Measurements from ENCODE around the gene CFAP100. TPM values are rescaled to one million over a fixed set of nuclear protein-coding genes. Genes with fewer than 3 reads are reported as not detected.

Gene CFAP100
- total RNA-seq, 2 experiments from 2014 or later, result not detected

GRCh38 chr3:126376444-126376843 is 18.3 kb upstream of the CFAP100 start:
- H3K27me3 Mint-ChIP-seq, result no peaks in the 10 kb centered on the region
- no peak for DNase-seq
- H3K4me3 Mint-ChIP-seq, result no peak overlapping the region
- H3K27ac Mint-ChIP-seq, result no peak overlapping the region
- H3K4me1 Mint-ChIP-seq, result no peaks in the 10 kb centered on the region
- no peaks in the 10 kb centered on the region for H3K36me3 Mint-ChIP-seq
- H3K9me3 Mint-ChIP-seq, result no peaks in the 10 kb centered on the region
- POLR2A ChIA-PET, result no interaction called here
- ATAC-seq (ENCODE audit: low read depth), result no peak

- POLR2A ChIA-PET, result no interaction called here
- Mint-ChIP-seq H3K9me3 (no peaks in the 10 kb centered on the region), H3K27me3 (no peaks in the 10 kb centered on the region), H3K27ac (no peak overlapping the region), H3K4me1 (no peaks in the 10 kb centered on the region), H3K36me3 (no peaks in the 10 kb centered on the region), H3K4me3 (no peak overlapping the region)
- no peak for ATAC-seq (ENCODE audit: low read depth)
- no peak for DNase-seq
Observed at GRCh38 chr3:126377211-126377610, 17.5 kb upstream of the CFAP100 start.

GRCh38 chr3:126378341-126378751 is 16.4 kb upstream of the CFAP100 start:
- no peak overlapping the region for H3K4me3 Mint-ChIP-seq
- no peaks in the 10 kb centered on the region for H3K4me1 Mint-ChIP-seq
- DNase-seq, result no peak
- POLR2A ChIA-PET, result no interaction called here
- no peaks in the 10 kb centered on the region for H3K36me3 Mint-ChIP-seq
- H3K27ac Mint-ChIP-seq, result no peak overlapping the region
- H3K27me3 Mint-ChIP-seq, result peaks cover 2% of the 10 kb centered on the region
- no peaks in the 10 kb centered on the region for H3K9me3 Mint-ChIP-seq
- no peak for ATAC-seq (ENCODE audit: low read depth)

GRCh38 chr3:126380011-126380768 is 14.5 kb upstream of the CFAP100 start:
- no peaks in the 10 kb centered on the region for H3K9me3 Mint-ChIP-seq
- H3K27me3 Mint-ChIP-seq, result peaks cover 8% of the 10 kb centered on the region
- H3K4me3 Mint-ChIP-seq, result no peak overlapping the region
- POLR2A ChIA-PET, result no interaction called here
- DNase-seq (no peak), ATAC-seq (ENCODE audit: low read depth) (no peak)
- H3K27ac Mint-ChIP-seq, result no peak overlapping the region
- H3K36me3 Mint-ChIP-seq, result no peaks in the 10 kb centered on the region
- H3K4me1 Mint-ChIP-seq, result no peaks in the 10 kb centered on the region

- no peaks in the 10 kb centered on the region for H3K36me3 Mint-ChIP-seq
- POLR2A ChIA-PET, result no interaction called here
- ATAC-seq (ENCODE audit: low read depth) (no peak), DNase-seq (no peak)
- H3K9me3 Mint-ChIP-seq, result no peaks in the 10 kb centered on the region
- peaks cover 8% of the 10 kb centered on the region for H3K27me3 Mint-ChIP-seq
- no peaks in the 10 kb centered on the region for H3K4me1 Mint-ChIP-seq
- H3K4me3 Mint-ChIP-seq, result no peak overlapping the region
- no peak overlapping the region for H3K27ac Mint-ChIP-seq
Observed at GRCh38 chr3:126381966-126382365, 12.7 kb upstream of the CFAP100 start.

GRCh38 chr3:126389112-126389793 is 5.5 kb upstream of the CFAP100 start:
- Mint-ChIP-seq H3K36me3 (no peaks in the 10 kb centered on the region), H3K27ac (no peak overlapping the region), H3K9me3 (no peaks in the 10 kb centered on the region), H3K27me3 (peaks cover 51% of the 10 kb centered on the region), H3K4me1 (peaks cover 10% of the 10 kb centered on the region), H3K4me3 (peak overlapping the region; percentile 26)
- POLR2A ChIA-PET, result no interaction called here
- ATAC-seq (ENCODE audit: low read depth), result peak; percentile 79
- DNase-seq, result peak; percentile 70

- no peaks in the 10 kb centered on the region for H3K36me3 Mint-ChIP-seq
- peak overlapping the region; percentile 26 for H3K4me3 Mint-ChIP-seq
- peaks cover 53% of the 10 kb centered on the region for H3K27me3 Mint-ChIP-seq
- H3K27ac Mint-ChIP-seq, result no peak overlapping the region
- DNase-seq, result no peak
- POLR2A ChIA-PET, result no interaction called here
- peaks cover 10% of the 10 kb centered on the region for H3K4me1 Mint-ChIP-seq
- no peak for ATAC-seq (ENCODE audit: low read depth)
- no peaks in the 10 kb centered on the region for H3K9me3 Mint-ChIP-seq
Observed at GRCh38 chr3:126389794-126390146, 4.9 kb upstream of the CFAP100 start.

GRCh38 chr3:126390201-126390600 is 4.5 kb upstream of the CFAP100 start:
- no peak for ATAC-seq (ENCODE audit: low read depth)
- Mint-ChIP-seq H3K36me3 (no peaks in the 10 kb centered on the region), H3K4me3 (no peak overlapping the region), H3K4me1 (peaks cover 10% of the 10 kb centered on the region), H3K27ac (no peak overlapping the region), H3K27me3 (peaks cover 55% of the 10 kb centered on the region), H3K9me3 (no peaks in the 10 kb centered on the region)
- POLR2A ChIA-PET, result no interaction called here
- DNase-seq, result no peak

- Mint-ChIP-seq H3K9me3 (no peaks in the 10 kb centered on the region), H3K4me1 (peaks cover 10% of the 10 kb centered on the region), H3K27me3 (peaks cover 59% of the 10 kb centered on the region), H3K4me3 (no peak overlapping the region), H3K27ac (no peak overlapping the region), H3K36me3 (no peaks in the 10 kb centered on the region)
- no peak for ATAC-seq (ENCODE audit: low read depth)
- POLR2A ChIA-PET, result no interaction called here
- no peak for DNase-seq
Observed at GRCh38 chr3:126390751-126391150, 4.0 kb upstream of the CFAP100 start.

GRCh38 chr3:126391631-126392030 is 3.1 kb upstream of the CFAP100 start:
- no peak for ATAC-seq (ENCODE audit: low read depth)
- Mint-ChIP-seq H3K27me3 (peaks cover 59% of the 10 kb centered on the region), H3K4me3 (no peak overlapping the region), H3K9me3 (no peaks in the 10 kb centered on the region), H3K36me3 (no peaks in the 10 kb centered on the region), H3K4me1 (peaks cover 10% of the 10 kb centered on the region), H3K27ac (no peak overlapping the region)
- POLR2A ChIA-PET, result no interaction called here
- DNase-seq, result no peak

GRCh38 chr3:126392246-126392645 is 2.5 kb upstream of the CFAP100 start:
- H3K4me1 Mint-ChIP-seq, result peaks cover 10% of the 10 kb centered on the region
- ATAC-seq (ENCODE audit: low read depth) (no peak), DNase-seq (no peak)
- H3K4me3 Mint-ChIP-seq, result no peak overlapping the region
- no peaks in the 10 kb centered on the region for H3K9me3 Mint-ChIP-seq
- H3K36me3 Mint-ChIP-seq, result no peaks in the 10 kb centered on the region
- POLR2A ChIA-PET, result no interaction called here
- peaks cover 59% of the 10 kb centered on the region for H3K27me3 Mint-ChIP-seq
- no peak overlapping the region for H3K27ac Mint-ChIP-seq

GRCh38 chr3:126393563-126393962 is 1.1 kb upstream of the CFAP100 start:
- no peak for ATAC-seq (ENCODE audit: low read depth)

GRCh38 chr3:126394977-126395321 is 240 bp downstream of the CFAP100 start:
- Mint-ChIP-seq H3K4me3 (no peak overlapping the region), H3K27ac (no peak overlapping the region), H3K9me3 (no peaks in the 10 kb centered on the region), H3K27me3 (peaks cover 41% of the 10 kb centered on the region), H3K4me1 (peaks cover 5% of the 10 kb centered on the region), H3K36me3 (no peaks in the 10 kb centered on the region)
- no peak for DNase-seq
- no peak for ATAC-seq (ENCODE audit: low read depth)
- POLR2A ChIA-PET, result no interaction called here

More at GRCh38 chr3:126393563-126393962, 1.1 kb upstream of the CFAP100 start:
- H3K4me1 Mint-ChIP-seq, result peaks cover 10% of the 10 kb centered on the region
- no peak overlapping the region for H3K27ac Mint-ChIP-seq
- DNase-seq, result no peak
- no peak overlapping the region for H3K4me3 Mint-ChIP-seq
- H3K36me3 Mint-ChIP-seq, result no peaks in the 10 kb centered on the region
- H3K9me3 Mint-ChIP-seq, result no peaks in the 10 kb centered on the region
- H3K27me3 Mint-ChIP-seq, result peaks cover 50% of the 10 kb centered on the region
- POLR2A ChIA-PET, result no interaction called here

- Mint-ChIP-seq H3K9me3 (no peaks in the 10 kb centered on the region), H3K36me3 (no peaks in the 10 kb centered on the region), H3K27me3 (peaks cover 37% of the 10 kb centered on the region), H3K4me3 (no peak overlapping the region), H3K4me1 (peaks cover 1% of the 10 kb centered on the region), H3K27ac (no peak overlapping the region)
- ATAC-seq (ENCODE audit: low read depth) (no peak), DNase-seq (no peak)
- POLR2A ChIA-PET, result no interaction called here
Observed at GRCh38 chr3:126395846-126396513, 1.3 kb downstream of the CFAP100 start.

Measured in activated naive CD8-positive, alpha-beta T cell treated with anti-CD3 and anti-CD28 coated beads, Interleukin-2, amount 10 ng/mL, durations not matched to agents 7 days and 5 days (primary cell).